HTERT RPE-1 (cell line): ENCODE measurements around the gene LNX1.

Experiments used
- in situ Hi-C: fragments of 300-500 bp; cut with MboI; formaldehyde crosslinking; loops from 4 replicates; pipeline ENCODE4 v1.14.3; 2020; ENCODE audit warnings: low sequenced_read_pairs

Gene LNX1

GRCh38 chr4:53502094-53502493 lies 89.2 kb downstream of the LNX1 start:
- in situ Hi-C loops, result no loop called here

- in situ Hi-C loops, result no loop called here
These were observed 89.7 kb downstream of the LNX1 start for GRCh38 chr4:53501561-53501960.

- in situ Hi-C loops, result no loop called here
These were observed 90.7 kb downstream of the LNX1 start for GRCh38 chr4:53500546-53500945.

DNA sequence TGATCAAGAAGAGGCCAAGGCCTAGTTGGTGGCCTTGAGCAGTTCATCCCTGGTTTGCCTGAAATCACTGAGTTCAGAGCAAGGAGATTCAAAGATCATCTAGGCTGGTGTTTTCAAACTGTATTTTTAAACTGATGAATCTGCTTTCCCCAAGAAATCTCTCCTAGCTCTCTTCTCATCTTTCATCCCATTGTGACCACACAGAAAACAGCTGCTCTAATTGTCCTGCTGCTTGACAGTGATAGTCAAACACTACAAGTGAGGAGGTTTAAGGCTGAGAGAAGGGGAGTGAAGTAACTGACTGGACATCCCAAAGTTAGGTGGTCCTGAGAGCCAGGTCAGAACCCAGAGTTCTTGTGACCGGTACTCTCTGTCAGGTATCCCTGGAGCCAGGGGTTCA lies 91.5 kb downstream of the LNX1 start:
- in situ Hi-C loops, result no loop called here

DNA sequence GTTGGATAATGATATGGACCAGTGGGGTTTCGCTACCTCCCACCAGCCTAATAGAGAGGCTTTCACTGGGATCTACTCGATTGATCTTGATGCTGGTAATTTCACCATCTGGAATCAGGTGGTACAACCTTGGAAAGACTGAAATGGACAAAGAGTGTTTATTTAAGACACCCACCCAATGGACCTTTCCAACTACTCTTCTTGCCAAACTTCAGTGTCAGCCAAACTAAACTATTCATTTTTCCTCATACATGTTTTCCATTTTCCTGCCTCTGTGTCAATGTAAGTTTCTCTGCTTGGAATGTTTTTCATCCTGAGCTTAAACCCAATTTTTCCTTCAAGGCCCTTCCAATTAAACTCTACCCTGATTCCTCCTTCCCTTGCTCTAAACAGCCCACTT lies 92.6 kb downstream of the LNX1 start:
- in situ Hi-C loops, result no loop called here

DNA sequence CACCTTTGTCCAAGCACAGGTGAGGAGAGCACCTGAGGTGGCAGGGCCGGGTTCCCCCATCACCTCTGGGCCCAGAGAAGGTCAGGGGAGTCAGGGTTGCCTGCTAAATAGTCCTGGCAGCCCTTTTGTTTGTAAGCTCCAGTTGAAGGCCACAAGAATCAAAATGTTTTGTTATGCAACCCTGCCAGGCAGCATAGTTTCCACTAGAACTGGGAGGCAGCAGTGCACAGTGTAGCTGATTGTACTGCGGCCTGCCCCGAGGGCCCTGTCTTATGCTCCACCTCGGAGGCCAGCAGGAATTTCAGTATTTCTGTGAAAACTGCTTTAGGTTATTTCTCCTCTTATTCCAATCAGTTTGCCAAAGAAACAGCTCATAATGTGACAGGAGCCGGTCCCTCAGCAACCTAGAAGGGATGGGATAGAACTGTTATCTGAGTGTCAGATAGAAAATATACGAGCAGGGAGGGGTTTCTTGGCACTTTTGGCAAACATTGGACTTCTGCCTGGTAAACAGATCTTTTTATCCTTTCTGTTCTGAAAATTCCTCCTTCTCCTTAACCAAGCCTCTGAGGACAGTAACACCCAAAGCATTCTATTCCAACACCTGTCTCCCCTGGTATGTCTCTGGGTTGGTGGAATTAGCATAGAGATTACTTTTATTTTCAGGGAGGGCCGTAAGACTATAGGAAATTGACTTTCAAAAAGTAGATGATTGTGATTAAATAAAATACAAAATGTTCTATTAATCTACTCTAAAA lies 93.6 kb downstream of the LNX1 start:
- in situ Hi-C loops, result no loop called here

DNA sequence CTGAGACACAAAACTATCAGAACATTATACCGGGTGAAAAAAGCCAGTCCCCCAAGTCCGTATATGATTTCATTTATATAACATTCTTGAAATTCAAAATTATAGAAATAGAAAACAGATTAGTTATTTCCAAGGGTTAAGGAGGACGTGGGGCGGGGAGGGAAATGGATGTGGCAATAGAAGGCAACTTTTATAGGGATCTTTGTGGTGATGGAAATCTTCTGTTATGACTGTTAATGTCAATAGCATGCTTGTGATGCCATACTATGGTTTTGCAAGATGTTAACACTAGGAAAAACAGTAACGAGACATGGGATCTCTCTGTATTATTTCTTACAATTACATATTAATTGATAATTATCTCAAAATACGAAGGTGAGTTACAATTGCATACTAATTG lies 96.4 kb downstream of the LNX1 start:
- in situ Hi-C loops, result no loop called here

DNA sequence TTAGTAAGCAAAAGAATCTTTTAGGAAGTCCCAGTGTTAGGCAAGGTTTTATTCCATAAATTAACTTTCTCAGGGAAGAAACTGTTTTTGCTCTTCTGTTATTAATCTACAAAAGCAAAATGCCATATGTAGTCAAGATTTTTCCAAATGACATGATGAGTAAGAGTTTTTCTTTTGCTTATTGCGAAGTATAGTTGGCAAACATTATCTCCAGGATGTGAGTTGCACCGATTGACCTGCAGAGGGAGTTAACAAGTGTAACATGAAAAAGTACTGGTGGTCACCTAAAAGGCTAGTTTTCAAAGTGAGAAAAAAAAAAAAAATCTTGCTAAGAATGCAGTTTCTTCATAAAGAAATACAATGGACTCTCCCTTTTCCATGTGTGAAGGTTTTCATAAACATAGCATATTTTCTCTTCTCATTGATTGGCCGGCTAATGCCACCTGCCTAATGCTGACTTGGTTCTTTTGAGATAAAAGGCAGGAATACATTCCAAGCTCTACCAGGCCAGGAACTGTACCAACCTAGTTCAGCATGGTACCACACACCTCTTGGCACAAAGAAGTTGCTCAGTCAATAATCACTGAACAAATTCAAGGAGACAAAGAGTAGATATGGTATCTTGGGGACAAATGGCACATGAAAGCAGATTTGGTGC lies 100.2 kb downstream of the LNX1 start:
- in situ Hi-C loops, result no loop called here

- in situ Hi-C loops, result no loop called here
These were observed 100.9 kb downstream of the LNX1 start for GRCh38 chr4:53490161-53490956.

DNA sequence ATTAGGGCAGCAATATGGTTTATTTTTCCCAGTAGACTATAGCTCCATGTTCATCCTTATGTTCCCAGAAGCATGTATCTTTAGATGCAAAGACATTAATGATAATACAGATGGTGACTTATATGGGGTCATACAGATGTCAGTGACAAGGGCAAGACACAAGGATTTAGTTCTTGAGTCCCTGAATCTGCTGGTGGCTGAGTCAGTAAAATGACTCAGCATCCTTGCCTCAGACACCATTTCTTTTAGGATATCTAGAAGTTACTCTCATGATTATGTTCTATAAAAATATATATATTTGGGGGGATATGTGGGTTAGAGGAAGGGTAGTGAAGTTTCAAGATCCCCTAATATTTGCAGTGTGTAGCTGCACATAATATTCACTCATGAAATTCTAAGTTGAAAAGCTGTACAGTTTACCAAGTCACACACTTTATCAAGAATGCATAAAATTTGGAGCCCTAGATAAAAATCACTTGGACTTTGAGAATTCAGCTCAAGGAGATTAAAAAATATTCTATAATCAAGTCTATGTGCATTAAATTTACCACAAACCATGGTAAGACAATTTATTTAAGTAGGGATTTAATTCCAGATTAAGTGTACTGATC lies 101.9 kb downstream of the LNX1 start:
- in situ Hi-C loops, result no loop called here

DNA sequence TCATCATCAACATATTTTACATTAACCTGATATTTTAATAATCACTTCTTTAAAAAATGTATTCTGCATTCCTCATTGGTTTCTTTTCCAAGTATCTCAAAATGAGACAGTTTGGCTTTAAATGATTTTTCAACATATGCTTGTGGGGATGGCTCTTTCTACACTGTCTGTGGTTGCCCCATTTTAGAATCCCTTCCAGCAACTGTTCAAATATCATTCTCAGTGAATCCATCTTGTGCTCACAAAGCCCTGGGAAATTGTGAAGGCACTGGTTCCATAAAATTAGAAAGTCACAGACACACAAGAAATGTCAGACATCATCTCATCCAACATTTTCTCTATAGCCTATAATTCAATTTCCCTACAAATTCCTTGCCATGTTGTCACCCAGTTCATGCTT lies 103.5 kb downstream of the LNX1 start:
- in situ Hi-C loops, result no loop called here

GRCh38 chr4:53485658-53486040 lies 105.6 kb downstream of the LNX1 start:
- in situ Hi-C loops, result no loop called here

- in situ Hi-C loops, result no loop called here
These were observed 106.2 kb downstream of the LNX1 start for GRCh38 chr4:53484911-53485657.

DNA sequence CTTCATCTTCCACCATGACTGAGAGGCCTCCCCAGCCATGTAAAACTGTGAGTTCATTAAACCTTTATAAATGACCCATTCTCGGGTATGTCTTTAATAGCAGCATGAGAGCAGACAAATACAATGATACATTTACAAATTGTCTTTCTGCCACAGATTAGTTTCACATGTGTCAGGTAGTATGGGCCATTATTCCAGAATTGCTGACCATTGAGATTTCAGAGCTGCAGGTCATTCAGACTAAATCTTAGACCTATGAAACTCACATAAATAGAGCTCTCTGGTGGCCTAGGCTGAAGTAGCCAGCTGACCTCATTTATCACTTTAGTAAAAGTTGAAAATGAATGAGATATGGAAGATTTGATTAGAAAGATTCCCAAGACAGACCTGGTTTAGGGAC lies 108.0 kb downstream of the LNX1 start:
- in situ Hi-C loops, result no loop called here

- in situ Hi-C loops, result no loop called here
These were observed 109.7 kb downstream of the LNX1 start for GRCh38 chr4:53481586-53481985.

- in situ Hi-C loops, result no loop called here
These were observed 110.4 kb downstream of the LNX1 start for GRCh38 chr4:53480909-53481308.

DNA sequence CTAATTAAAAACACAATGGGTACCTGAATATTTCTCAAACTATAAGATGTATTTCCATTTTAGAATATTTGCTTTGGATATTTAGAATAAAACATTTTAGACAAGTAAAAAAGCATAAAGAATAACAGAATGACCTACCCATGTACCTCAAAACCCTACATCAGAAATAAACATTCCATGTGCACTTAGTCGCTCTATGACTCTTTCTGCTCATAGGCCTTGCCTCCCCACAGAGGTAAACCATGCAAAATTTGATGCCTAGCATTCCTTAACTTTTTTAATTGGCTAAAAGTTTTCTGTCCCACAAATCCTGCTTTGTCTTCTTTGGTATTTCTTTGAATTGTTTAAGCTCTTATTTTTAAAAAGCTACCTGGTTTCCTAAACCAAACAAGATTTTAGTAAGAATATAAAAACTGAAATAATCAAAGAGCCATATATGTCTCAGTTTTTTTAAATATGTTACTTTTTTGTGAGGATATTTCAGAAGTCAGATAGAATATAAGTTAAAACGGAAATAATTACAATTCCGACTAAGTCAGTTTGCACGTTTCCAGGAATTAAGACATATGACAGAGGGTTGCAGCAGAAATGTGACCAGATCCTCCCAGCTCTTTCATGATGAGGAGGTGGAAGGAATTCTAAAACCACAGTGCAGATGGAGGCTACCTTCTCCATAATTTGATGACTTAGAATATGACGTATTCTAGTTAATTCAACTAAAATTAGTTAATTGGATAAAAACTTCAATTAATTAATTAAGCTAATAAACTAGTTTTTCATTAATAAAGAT lies 111.4 kb downstream of the LNX1 start:
- in situ Hi-C loops, result no loop called here

GRCh38 chr4:53478671-53479456 lies 112.4 kb downstream of the LNX1 start:
- in situ Hi-C loops, result no loop called here

DNA sequence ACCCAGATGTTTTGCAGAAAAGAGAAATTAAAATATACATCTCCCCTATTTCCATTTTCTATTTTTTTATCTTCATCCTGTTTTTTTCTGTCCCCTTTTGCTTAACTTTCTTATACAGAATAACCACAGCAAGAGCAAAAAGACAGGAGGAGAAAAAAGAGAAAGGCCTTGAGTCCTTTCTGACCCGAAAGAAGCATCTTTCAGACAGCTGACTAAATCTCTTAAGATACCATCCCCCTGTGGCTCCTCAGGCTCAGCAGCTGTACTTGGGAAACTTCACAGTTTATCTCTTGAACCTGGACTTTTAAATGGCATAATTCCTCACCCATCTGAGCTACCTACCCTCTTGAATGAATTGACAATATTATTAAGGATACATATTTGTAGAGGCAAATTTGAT lies 113.7 kb downstream of the LNX1 start:
- in situ Hi-C loops, result no loop called here
